HG02852 (cell line): ENCODE measurements around the gene PLCB4.

ENCODE experiments used
- ATAC-seq: cut with Tn5 transposase; IDR thresholded peaks from one replicate; pipeline ENCODE4 v1.9.1; 2021; ENCODE audit warnings: mild to moderate bottlenecking, moderate library complexity; ENCODE audit not compliant: unreplicated experiment

PLCB4 gene

DNA sequence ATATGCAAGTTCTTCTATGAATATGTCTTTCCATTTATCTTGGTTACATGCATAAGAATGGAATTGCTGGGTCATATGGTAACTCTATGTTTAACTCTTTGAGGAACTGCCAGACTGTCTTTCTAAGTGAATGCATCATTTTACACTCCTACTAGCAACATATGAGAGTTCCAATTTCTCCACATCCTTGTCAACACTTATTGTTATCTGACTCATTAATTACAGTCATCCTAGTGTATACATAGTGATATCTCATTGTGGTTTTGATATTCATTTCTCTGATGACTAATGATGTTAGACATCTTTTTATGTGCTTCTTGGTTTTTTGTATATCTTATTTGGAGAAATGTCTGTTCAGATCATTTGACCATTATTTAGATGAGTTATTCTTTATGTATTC lies 348.8 kb downstream of the PLCB4 start:
- ATAC-seq = no peak

GRCh38 chr20:9422321-9423057 lies 353.6 kb downstream of the PLCB4 start:
- ATAC-seq = no peak

DNA sequence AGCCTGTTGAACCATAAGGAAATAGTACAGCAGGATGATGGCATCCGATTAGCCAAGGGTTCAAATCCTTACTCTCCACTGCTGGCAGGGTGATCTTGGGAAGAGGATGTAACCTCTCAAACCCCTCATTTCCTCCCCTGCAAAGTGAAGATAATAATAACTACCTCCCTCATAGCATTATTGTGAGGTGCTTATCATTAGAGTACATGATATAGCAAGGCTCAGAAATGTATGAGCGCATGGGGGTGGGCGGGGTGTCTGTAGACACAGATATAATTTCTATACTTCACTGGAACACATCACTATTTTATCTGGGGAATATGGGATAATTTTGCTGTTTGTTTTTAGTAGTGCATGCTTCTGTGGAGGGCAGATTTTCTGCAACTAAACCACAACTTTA lies 355.7 kb downstream of the PLCB4 start:
- no peak for ATAC-seq

DNA sequence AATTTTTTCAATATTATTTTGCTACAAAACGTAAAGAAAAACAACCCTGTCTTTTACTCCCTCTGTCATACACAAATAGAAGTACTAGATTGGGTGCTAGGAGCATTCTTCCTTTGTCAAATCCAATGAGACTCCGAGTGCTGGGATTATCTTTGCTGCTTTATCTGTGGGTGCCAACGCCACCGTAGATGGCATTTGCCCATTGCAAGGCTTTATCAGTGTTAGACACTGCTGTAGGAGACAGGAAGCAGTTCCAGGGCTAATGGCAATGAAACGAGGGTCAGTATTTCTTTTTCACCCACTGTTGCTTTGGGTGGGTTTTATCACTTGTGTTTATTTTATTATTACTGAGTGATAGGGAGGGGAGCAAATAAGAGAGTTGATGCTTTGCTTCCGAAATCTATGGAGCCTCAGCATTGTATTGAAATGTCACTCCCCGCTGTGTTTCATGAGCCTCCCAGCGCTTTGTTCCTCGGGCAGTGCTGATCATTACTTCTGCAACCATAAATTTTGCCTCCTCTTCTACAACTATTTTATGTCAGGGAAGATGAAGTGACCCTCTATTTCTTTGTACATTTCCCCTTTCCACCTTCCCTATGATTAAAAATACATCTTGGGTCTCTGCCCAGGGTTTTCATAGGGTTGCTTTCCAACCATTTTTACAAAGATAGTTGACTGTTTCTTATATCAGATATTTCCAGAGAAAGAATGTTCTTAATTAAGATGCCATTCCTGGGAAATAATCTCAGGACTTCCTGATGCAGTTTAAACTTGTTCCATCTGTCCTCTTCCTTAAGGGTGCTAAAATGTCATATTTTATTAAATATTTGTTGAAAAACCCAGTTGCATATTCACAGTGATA lies 358.8 kb downstream of the PLCB4 start:
- ATAC-seq = no peak

- no peak for ATAC-seq
These were observed 359.4 kb downstream of the PLCB4 start for GRCh38 chr20:9428292-9428607.

GRCh38 chr20:9439806-9440205 lies 370.9 kb downstream of the PLCB4 start:
- ATAC-seq = no peak

GRCh38 chr20:9440892-9441291 lies 372.0 kb downstream of the PLCB4 start:
- no peak for ATAC-seq

DNA sequence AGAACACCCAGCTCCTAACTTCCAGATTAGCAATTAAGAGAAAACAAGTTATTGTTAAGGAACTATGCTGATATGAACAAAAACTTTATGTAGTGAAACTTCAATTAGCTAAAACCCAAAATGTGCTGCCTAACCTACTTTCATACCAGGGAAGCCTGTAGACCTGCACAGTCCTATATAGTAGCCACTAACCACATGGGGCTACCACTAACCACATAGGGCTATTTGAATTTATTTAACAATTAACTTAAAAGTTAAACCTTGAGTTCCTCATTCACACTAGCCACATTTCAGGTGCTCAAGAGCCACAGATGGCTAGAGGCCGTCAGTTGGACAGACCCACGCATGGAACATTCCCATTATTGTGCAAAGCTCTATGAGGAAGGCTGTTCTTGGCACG lies 373.1 kb downstream of the PLCB4 start:
- no peak for ATAC-seq

- ATAC-seq = peak; percentile 71
These were observed 374.0 kb downstream of the PLCB4 start for GRCh38 chr20:9442858-9443257.

DNA sequence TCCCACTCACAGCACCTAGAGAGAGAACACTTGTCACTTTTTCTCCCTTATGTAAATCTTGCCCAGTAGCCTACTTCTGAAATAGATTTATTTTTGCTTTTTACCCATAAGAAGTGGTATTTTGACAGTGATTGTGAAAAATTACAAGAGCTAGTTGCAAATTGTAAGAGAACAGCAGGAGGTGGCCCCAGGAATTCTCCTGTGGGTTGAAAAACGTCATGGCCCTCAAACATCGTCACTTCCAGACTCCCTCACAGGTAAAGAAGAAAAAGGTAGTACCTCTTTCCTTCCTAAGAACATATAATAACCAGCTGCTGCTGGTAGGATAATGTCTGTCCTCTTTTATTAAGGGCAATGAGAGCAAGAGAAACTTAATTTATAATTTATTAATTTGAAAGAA lies 376.0 kb downstream of the PLCB4 start:
- ATAC-seq = no peak

- ATAC-seq = no peak
These were observed 378.3 kb downstream of the PLCB4 start for GRCh38 chr20:9447182-9447581.

DNA sequence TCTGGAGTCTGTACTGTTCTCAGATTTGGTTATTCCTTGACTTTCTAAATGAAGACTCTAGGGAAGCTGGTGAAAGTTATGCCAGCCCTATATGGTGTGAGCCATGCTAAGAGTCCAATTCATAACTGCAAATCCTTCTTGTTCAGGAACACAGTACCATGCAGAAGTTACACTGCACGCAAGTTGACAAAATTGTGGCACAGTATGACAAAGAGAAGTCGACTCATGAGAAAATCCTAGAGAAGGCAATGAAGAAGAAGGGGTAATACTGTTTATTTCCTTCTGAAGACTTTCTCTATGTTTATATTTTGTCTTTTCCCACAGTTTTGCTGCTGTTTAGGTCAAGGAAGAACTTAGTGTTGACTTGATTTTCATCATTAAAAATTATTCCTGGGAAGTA lies 384.3 kb downstream of the PLCB4 start:
- ATAC-seq = no peak

GRCh38 chr20:9454791-9455190 lies 385.9 kb downstream of the PLCB4 start:
- no peak for ATAC-seq

GRCh38 chr20:9457136-9457535 lies 388.2 kb downstream of the PLCB4 start:
- no peak for ATAC-seq

GRCh38 chr20:9458138-9458796 lies 389.4 kb downstream of the PLCB4 start:
- no peak for ATAC-seq

DNA sequence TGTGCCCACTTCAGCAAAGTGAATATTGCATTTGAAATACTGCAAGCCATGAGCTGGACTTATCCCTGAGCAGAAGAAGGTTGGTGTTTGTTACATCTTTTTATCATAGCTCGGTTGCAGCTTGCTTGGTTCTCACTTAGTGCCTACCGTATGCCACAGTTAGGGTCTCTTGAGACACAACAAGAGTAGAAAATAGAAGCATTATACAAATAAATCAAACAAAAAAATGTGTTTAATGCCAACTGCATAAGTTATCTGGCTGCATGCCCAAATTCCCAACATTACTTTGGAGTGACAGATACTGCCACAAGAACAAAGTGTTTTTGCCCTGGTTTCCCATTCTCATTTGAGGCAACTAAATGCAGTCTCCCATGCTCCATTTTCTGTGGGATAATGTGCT lies 391.6 kb downstream of the PLCB4 start:
- ATAC-seq = no peak

GRCh38 chr20:9467995-9468394 lies 399.1 kb downstream of the PLCB4 start:
- no peak for ATAC-seq

GRCh38 chr20:9474835-9475415 lies 406.0 kb downstream of the PLCB4 start:
- ATAC-seq = no peak

DNA sequence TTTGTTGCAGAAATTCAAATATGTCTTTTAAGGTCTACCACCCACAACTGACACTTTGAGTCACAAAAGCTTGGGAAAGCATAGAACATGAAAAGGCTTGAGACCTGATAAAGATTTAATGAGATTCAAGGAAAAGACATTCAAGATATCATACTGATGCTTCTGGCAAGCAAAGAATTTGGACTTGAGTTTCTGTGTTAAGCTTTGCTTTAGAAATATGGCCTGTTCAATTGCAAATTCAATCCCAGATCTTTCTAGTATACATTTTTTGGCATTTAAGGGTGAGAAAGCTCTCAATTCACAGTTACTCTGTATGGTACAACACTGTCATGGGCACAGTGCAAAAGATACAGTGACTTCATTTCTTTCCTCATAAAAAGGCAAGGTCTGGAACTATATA lies 406.6 kb downstream of the PLCB4 start:
- no peak for ATAC-seq

DNA sequence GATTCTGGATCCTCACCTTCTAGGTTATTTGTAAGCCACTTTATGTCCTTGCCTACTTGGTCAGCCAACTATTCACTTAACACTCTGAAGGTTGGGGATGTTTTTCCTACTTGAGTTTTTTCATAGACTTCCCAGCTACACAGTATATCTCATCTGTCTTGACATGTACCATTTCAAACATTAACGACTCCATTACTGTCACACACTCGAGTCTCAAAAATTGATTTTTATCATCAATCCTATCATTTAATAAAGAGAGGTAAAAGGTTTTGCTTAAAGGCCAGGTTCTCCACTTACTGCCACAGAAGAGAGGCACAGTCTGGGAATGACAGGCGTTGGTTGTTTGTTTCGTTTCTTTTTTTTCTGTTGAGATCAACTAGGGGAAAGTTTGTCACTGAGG lies 407.3 kb downstream of the PLCB4 start:
- no peak for ATAC-seq

- no peak for ATAC-seq
These were observed 407.8 kb downstream of the PLCB4 start for GRCh38 chr20:9476637-9477036.

- no peak for ATAC-seq
These were observed 409.9 kb downstream of the PLCB4 start for GRCh38 chr20:9478771-9479170.
